IPS-11a (cell line): Measurements from ENCODE around the gene ANO9.

ENCODE experiments used
- H3K4me3 ChIP-seq: one replicate; pipeline ENCODE4 v1.5.1; 2013; ENCODE audit warnings: low read depth, low read length, control low read depth

Gene ANO9

DNA sequence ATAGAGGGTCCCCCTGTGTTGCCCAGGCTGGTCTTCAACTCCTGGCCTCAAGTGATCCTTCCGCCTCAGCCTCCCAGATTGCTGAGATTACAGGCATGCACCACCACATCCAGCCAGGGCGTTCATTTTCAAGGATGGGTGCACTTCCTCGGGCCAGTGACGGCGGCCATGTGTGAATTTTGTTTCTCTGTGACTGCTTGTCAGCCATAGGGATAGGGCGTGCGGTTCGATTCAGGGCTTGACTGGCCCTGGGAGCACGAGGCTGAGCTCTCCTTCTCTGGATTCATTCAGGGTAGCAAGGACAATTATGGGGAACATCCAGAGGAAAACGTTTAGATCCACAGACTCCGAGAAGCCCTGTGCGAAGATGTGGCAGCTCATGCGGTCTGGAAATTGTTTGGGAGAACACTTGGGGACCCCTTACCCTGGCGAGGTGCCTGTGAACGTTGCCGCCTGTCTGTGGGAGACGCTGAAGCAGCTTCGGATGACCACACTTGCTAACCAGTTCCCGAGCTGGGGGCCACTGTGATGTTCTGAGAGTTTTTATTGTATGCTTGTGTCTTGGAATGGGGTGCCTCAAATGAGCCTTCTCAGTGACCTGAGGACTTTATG is 11.2 kb upstream of the ANO9 start:
- no peak overlapping the region for H3K4me3 ChIP-seq

- no peak overlapping the region for H3K4me3 ChIP-seq
Observed at GRCh38 chr11:452203-452744, 10.5 kb upstream of the ANO9 start.

GRCh38 chr11:451738-452137 is 9.9 kb upstream of the ANO9 start:
- H3K4me3 ChIP-seq, result no peak overlapping the region

DNA sequence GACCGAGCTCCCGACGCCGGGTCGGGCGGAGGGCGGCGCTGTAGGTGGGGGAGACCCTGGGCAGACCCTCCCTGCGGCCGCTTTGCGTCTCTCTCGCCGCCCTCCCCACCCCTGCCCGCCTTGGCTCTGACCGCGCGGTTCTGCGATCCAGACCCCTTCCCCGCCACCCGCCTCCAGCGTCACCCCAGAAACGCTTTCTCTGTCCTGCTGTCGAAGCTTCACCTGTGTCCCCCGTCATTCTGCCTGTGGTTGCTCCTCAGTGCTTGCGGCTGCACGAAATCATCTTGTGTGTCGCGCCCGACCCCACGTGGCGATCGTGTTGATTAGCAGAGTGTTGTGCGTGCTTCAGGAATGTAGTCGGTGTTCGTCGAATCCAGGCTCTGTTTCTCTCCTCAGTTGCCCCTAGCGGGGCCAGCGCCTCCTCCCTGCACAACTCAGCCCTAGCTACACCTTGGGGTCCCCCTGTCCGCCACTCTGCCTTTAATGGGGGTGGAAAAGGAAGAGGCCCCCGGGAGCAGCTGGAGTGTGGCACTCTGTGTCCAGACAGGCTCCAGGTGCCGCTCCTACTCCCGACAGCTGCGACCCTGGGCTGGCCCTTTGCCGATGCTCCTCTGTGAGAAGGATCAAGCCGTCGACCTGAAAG is 9.1 kb upstream of the ANO9 start:
- peak overlapping the region; percentile 81 for H3K4me3 ChIP-seq

GRCh38 chr11:449889-450808 is 8.3 kb upstream of the ANO9 start, which contains the start of gene PTDSS2:
PTDSS2 (plus strand) TSS chr11:450279; CDS start chr11:450456, 177 bp downstream.
- H3K4me3 ChIP-seq, result peak within 1 kb of the TSS; percentile 81

- peak overlapping the region; percentile 50 for H3K4me3 ChIP-seq
Observed at GRCh38 chr11:447923-448731, 6.3 kb upstream of the ANO9 start.

- H3K4me3 ChIP-seq, result no peak overlapping the region
Observed at GRCh38 chr11:446891-447290, 5.1 kb upstream of the ANO9 start.

GRCh38 chr11:445765-446588 is 4.2 kb upstream of the ANO9 start:
- H3K4me3 ChIP-seq, result no peak overlapping the region

- no peak overlapping the region for H3K4me3 ChIP-seq
Observed at GRCh38 chr11:444396-445144, 2.8 kb upstream of the ANO9 start.

GRCh38 chr11:443542-444199 is 1.9 kb upstream of the ANO9 start:
- H3K4me3 ChIP-seq, result no peak overlapping the region

DNA sequence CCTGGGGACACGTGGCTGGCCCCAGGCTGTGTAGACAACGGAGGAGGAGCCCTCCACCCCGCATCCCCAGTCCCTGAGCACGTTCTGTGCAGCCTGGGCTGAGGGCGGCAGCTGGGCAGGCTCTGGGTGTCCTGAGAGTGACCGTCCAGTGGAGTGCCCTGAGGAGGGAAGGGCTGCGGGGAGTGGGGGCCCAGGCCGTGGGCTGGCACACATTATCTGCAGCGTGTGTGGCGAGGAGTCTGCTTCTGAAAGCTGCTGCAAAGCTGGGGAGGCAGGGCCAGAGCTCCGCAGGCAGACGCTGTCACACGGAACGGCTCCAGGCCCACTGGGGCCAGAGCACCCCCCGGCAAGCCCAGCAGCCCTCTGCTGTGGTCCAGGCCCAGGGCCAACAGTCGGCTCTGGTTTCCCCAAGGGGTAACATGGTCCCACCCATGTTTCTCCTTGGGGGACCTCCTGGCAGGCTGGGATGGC is 835 bp upstream of the ANO9 start:
- H3K4me3 ChIP-seq, result no peak overlapping the region

DNA sequence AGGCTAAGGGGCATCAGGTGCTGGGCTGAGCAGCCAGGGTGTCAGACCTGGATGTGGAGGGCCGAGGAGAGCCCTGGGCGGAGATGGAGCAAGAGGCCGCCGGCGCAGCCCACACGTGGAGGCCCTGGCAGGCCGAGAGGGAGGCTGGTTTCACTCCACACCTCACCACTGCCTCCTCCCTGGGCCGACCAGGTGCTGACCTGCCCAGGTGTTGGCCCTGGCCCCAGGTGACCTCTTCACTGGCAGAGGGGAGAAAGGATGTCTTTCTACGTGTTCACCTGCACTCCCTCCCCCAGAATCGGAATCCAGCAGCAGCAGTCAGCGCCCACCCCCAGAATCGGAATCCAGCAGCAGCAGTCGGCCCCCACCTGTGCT is 781 bp downstream of the ANO9 start:
- no peak overlapping the region for H3K4me3 ChIP-seq

DNA sequence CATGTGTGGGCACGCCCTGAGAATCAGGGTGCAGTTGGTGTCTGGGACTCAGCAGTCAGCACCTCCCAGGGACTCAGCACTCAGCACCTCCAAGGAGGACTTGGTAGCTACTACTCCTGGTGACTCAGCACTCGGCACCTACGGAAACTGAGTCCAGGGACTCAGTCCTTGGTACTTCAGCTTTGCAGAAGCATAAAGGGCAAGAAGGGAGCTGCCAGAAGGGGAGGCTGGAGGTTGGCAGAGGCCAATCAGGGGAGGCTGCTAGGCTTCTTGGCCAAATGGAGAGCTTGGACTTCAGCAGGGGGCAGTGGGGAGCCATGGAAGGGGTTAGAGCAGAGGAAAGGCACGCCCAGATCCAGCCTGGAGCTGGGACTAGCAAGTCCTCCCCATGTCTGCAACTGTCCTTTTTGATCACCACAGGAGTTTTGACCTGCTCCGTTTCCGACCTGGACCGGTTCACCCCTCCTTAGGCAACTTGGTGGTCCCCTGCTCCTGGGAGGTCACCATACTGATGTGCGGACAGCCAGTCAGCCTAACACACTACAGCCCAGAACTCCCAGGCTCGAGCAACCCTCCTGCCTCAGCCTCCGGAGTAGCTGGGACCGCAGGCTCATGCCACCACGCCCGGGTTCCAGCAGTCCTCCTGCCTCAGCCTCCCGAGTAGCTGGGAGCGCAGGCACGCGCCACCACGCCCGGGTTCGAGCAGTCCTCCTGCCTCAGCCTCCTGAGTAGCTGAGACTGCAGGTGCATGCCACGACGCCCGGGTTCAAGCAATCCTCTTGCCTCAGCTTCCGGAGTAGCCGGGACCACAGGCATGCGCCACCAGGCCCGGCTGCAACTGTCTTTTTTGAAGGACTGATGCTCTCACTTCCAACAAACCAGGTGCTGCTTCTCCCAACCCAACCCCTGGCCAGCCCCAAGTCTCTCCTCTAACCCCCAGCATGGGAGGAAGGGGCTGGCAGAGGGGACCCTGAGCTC is 1.5 kb downstream of the ANO9 start:
- no peak overlapping the region for H3K4me3 ChIP-seq

GRCh38 chr11:439315-440064 is 2.3 kb downstream of the ANO9 start:
- no peak overlapping the region for H3K4me3 ChIP-seq

GRCh38 chr11:438101-438844 is 3.5 kb downstream of the ANO9 start:
- no peak overlapping the region for H3K4me3 ChIP-seq
